ENCODE measurements around the gene RNF144A.

Gene RNF144A

DNA sequence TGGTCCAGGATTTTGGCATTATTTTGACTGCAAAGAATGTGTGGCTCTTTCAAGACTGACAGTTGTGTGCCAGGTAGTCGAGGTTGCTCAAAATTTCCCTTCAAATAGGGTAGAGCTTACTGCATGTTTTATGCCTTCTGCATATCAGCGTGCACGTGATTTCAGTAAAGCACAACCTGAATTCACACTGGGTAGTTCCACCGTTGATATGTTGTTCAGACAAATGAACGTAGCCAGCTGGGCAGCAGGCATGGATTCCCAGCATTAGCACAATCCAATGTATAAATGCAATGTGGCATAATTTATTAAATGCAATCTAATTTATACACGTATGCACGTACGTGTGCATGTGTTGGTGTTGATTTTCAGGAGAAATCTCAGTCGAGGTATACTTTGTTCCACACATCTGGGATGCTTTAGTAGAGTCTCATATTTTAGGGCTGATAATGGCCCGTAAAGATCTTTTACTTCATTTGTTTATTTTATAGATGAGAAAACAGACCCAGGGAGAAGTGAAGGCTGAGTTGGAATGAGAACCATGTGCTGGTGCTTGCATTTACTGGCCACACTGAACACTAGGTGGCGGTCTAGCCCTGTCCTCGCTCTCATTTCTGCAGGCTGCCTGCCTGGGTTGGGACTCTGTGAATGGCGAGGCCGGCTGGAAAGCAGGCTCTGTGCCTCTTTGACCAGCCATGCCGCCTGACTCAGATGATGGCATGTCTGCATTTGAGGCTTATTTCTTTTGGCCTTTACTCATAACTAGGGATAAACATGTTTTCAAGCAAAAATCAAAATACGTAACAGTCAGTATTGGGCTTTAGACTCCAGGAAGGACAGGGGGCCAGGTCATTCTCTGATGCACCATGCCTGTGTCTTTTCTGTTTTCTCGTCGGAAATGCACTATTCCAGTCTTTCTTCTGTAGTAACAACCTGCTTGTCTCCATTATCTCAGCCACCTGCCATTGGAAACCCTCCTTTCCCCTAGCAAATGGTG lies 120.4 kb downstream of the RNF144A start:
- Histone ChIP-seq H3K36me3 (ENCODE audit: low read depth) (no peaks in the 10 kb centered on the region), H3K9me3 (ENCODE audit: severe bottlenecking) (no peaks in the 10 kb centered on the region), H3K27me3 (ENCODE audit: insufficient read depth, poor library complexity, severe bottlenecking) (peaks cover 26% of the 10 kb centered on the region), H3K4me1 (ENCODE audit: insufficient read depth, poor library complexity, severe bottlenecking) (no peaks in the 10 kb centered on the region), H3K27ac (ENCODE audit: poor library complexity, severe bottlenecking) (no peak overlapping the region), H3K4me3 (ENCODE audit: severe bottlenecking) (no peak overlapping the region)
- TF ChIP-seq, protein P1, sequence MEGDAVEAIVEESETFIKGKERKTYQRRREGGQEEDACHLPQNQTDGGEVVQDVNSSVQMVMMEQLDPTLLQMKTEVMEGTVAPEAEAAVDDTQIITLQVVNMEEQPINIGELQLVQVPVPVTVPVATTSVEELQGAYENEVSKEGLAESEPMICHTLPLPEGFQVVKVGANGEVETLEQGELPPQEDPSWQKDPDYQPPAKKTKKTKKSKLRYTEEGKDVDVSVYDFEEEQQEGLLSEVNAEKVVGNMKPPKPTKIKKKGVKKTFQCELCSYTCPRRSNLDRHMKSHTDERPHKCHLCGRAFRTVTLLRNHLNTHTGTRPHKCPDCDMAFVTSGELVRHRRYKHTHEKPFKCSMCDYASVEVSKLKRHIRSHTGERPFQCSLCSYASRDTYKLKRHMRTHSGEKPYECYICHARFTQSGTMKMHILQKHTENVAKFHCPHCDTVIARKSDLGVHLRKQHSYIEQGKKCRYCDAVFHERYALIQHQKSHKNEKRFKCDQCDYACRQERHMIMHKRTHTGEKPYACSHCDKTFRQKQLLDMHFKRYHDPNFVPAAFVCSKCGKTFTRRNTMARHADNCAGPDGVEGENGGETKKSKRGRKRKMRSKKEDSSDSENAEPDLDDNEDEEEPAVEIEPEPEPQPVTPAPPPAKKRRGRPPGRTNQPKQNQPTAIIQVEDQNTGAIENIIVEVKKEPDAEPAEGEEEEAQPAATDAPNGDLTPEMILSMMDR (IDR thresholded peaks at IDR 0.05; ENCODE audit: poor library complexity, severe bottlenecking): peak; percentile 65
- ATAC-seq (ENCODE audit: low read depth) (peak; percentile 54; the same call in 1 of the 3 replicates), DNase-seq (ENCODE audit: low spot score) (no peak)

- no peaks in the 10 kb centered on the region for H3K9me3 ChIP-seq (ENCODE audit: severe bottlenecking)
- no peak overlapping the region for H3K27ac ChIP-seq (ENCODE audit: poor library complexity, severe bottlenecking)
- H3K4me3 ChIP-seq (ENCODE audit: severe bottlenecking): no peak overlapping the region
- H3K27me3 ChIP-seq (ENCODE audit: insufficient read depth, poor library complexity, severe bottlenecking): peaks cover 18% of the 10 kb centered on the region
- ATAC-seq (ENCODE audit: low read depth) (no peak), DNase-seq (ENCODE audit: low spot score) (no peak)
- TF ChIP-seq, protein P1 (IDR thresholded peaks at IDR 0.05; ENCODE audit: poor library complexity, severe bottlenecking): no peak
- no peaks in the 10 kb centered on the region for H3K36me3 ChIP-seq (ENCODE audit: low read depth)
- no peaks in the 10 kb centered on the region for H3K4me1 ChIP-seq (ENCODE audit: insufficient read depth, poor library complexity, severe bottlenecking)
Measured at GRCh38 chr2:7040547-7040946, 123.3 kb downstream of the RNF144A start.

- ATAC-seq (ENCODE audit: low read depth): no peak
- Histone ChIP-seq H3K36me3 (ENCODE audit: low read depth) (no peaks in the 10 kb centered on the region), H3K9me3 (ENCODE audit: severe bottlenecking) (no peaks in the 10 kb centered on the region), H3K4me3 (ENCODE audit: severe bottlenecking) (no peak overlapping the region), H3K4me1 (ENCODE audit: insufficient read depth, poor library complexity, severe bottlenecking) (no peaks in the 10 kb centered on the region), H3K27me3 (ENCODE audit: insufficient read depth, poor library complexity, severe bottlenecking) (peaks cover 9% of the 10 kb centered on the region), H3K27ac (ENCODE audit: poor library complexity, severe bottlenecking) (no peak overlapping the region)
- no peak for DNase-seq (ENCODE audit: low spot score)
- TF ChIP-seq, protein P1 (IDR thresholded peaks at IDR 0.05; ENCODE audit: poor library complexity, severe bottlenecking): no peak
Measured at GRCh38 chr2:7041421-7041820, 124.2 kb downstream of the RNF144A start.

- Histone ChIP-seq H3K4me3 (ENCODE audit: severe bottlenecking) (no peak overlapping the region), H3K27me3 (ENCODE audit: insufficient read depth, poor library complexity, severe bottlenecking) (no peaks in the 10 kb centered on the region), H3K27ac (ENCODE audit: poor library complexity, severe bottlenecking) (no peak overlapping the region), H3K36me3 (ENCODE audit: low read depth) (no peaks in the 10 kb centered on the region), H3K9me3 (ENCODE audit: severe bottlenecking) (no peaks in the 10 kb centered on the region), H3K4me1 (ENCODE audit: insufficient read depth, poor library complexity, severe bottlenecking) (no peaks in the 10 kb centered on the region)
- TF ChIP-seq, protein P1 (IDR thresholded peaks at IDR 0.05; ENCODE audit: poor library complexity, severe bottlenecking): no peak
- ATAC-seq (ENCODE audit: low read depth) (no peak), DNase-seq (ENCODE audit: low spot score) (no peak)
Measured at GRCh38 chr2:7043690-7044089, 126.5 kb downstream of the RNF144A start.
